ENCODE results near the gene CTTN.

CTTN gene

GRCh38 chr11:70410276-70411205 lies 12.2 kb downstream of the CTTN start:
- DNase-seq = no peak

GRCh38 chr11:70411713-70412452 lies 13.6 kb downstream of the CTTN start:
- DNase-seq = no peak

GRCh38 chr11:70413151-70413550 lies 14.8 kb downstream of the CTTN start:
- DNase-seq = no peak

GRCh38 chr11:70414341-70415100 lies 16.2 kb downstream of the CTTN start:
- DNase-seq = no peak

GRCh38 chr11:70415191-70415590 lies 16.9 kb downstream of the CTTN start:
- DNase-seq = no peak

- DNase-seq = no peak
These were observed 17.5 kb downstream of the CTTN start for GRCh38 chr11:70415642-70416395.

GRCh38 chr11:70416881-70417280 lies 18.6 kb downstream of the CTTN start:
- no peak for DNase-seq

GRCh38 chr11:70418130-70418529 lies 19.8 kb downstream of the CTTN start:
- DNase-seq = no peak

GRCh38 chr11:70419307-70420007 lies 21.1 kb downstream of the CTTN start:
- no peak for DNase-seq

- DNase-seq = peak; percentile 56
These were observed 21.7 kb downstream of the CTTN start for GRCh38 chr11:70420008-70420464.

- DNase-seq = no peak
These were observed 22.2 kb downstream of the CTTN start for GRCh38 chr11:70420496-70420895.

GRCh38 chr11:70421123-70421522 lies 22.8 kb downstream of the CTTN start:
- DNase-seq = peak; percentile 17

GRCh38 chr11:70422692-70423522 lies 24.6 kb downstream of the CTTN start:
- DNase-seq = no peak

- peak; percentile 75 for DNase-seq
These were observed 25.5 kb downstream of the CTTN start for GRCh38 chr11:70423523-70424505.

- DNase-seq = no peak
These were observed 26.5 kb downstream of the CTTN start for GRCh38 chr11:70424765-70425344.

GRCh38 chr11:70427436-70427835 lies 29.1 kb downstream of the CTTN start:
- no peak for DNase-seq

- DNase-seq = no peak
These were observed 30.5 kb downstream of the CTTN start for GRCh38 chr11:70428701-70429427.

GRCh38 chr11:70429428-70429705 lies 31.0 kb downstream of the CTTN start:
- DNase-seq = no peak
